ELR (cell line): Measurements from ENCODE around the gene NOD2.

Source experiments
- DNase-seq: peaks from one replicate; pipeline ENCODE4 v3.0.0-alpha.2; 2015; ENCODE audit warnings: low read depth

The NOD2 gene

GRCh38 chr16:50670476-50670875 is 22.9 kb upstream of the NOD2 start:
- DNase-seq = no peak

GRCh38 chr16:50671644-50672260 is 21.7 kb upstream of the NOD2 start:
- DNase-seq = peak; percentile 63

- DNase-seq = no peak
These were observed 19.7 kb upstream of the NOD2 start for GRCh38 chr16:50673496-50674275.

GRCh38 chr16:50674831-50675230 is 18.6 kb upstream of the NOD2 start:
- DNase-seq = no peak

GRCh38 chr16:50675686-50676610 is 17.5 kb upstream of the NOD2 start:
- DNase-seq = no peak

- no peak for DNase-seq
These were observed 16.7 kb upstream of the NOD2 start for GRCh38 chr16:50676684-50677225.

- no peak for DNase-seq
These were observed 16.1 kb upstream of the NOD2 start for GRCh38 chr16:50677351-50677750.

GRCh38 chr16:50678531-50678930 is 14.9 kb upstream of the NOD2 start:
- no peak for DNase-seq

- no peak for DNase-seq
These were observed 14.1 kb upstream of the NOD2 start for GRCh38 chr16:50679266-50679665.

GRCh38 chr16:50679676-50680555 is 13.5 kb upstream of the NOD2 start:
- DNase-seq = no peak

GRCh38 chr16:50680556-50680893 is 12.9 kb upstream of the NOD2 start:
- DNase-seq = no peak

GRCh38 chr16:50681021-50681885 is 12.2 kb upstream of the NOD2 start, which contains the start of gene SNX20:
TSS of gene SNX20 (minus strand) at chr16:50681312. CDS start at chr16:50677526, 3,786 bp downstream.
- no peak for DNase-seq

GRCh38 chr16:50683689-50684374 is 9.6 kb upstream of the NOD2 start:
- DNase-seq = no peak

- DNase-seq = no peak
These were observed 8.5 kb upstream of the NOD2 start for GRCh38 chr16:50684823-50685461.

GRCh38 chr16:50685462-50686063 is 7.8 kb upstream of the NOD2 start:
- DNase-seq = no peak

GRCh38 chr16:50688083-50688482 is 5.3 kb upstream of the NOD2 start:
- DNase-seq = no peak

- no peak for DNase-seq
These were observed 4.5 kb upstream of the NOD2 start for GRCh38 chr16:50688867-50689266.

GRCh38 chr16:50690177-50690576 is 3.2 kb upstream of the NOD2 start:
- no peak for DNase-seq

- no peak for DNase-seq
These were observed 785 bp upstream of the NOD2 start for GRCh38 chr16:50692644-50692998.
